GM12801 (cell line): Measurements from ENCODE around the gene SDK2.

Source experiments
- CTCF ChIP-seq: IDR thresholded peaks from one replicate; pipeline ENCODE4 v1.5.1; 2011; ENCODE audit warnings: control low read depth; ENCODE audit not compliant: insufficient read length; ENCODE audit errors: extremely low read depth

The SDK2 gene

GRCh38 chr17:73644145-73645049, at the start of gene SDK2:
SDK2 (minus strand) TSS chr17:73644445; CDS start chr17:73644088, 357 bp downstream.
- no peak for TF ChIP-seq CTCF

GRCh38 chr17:73693071-73693470, 48.8 kb upstream of the SDK2 start:
- TF ChIP-seq CTCF = no peak

GRCh38 chr17:73691321-73691766, 47.1 kb upstream of the SDK2 start:
- TF ChIP-seq CTCF = no peak

GRCh38 chr17:73690676-73691075, 46.4 kb upstream of the SDK2 start:
- no peak for TF ChIP-seq CTCF

- no peak for TF ChIP-seq CTCF
Measured at GRCh38 chr17:73689596-73690275, 45.5 kb upstream of the SDK2 start.

- TF ChIP-seq CTCF = no peak
Measured at GRCh38 chr17:73686961-73687360, 42.7 kb upstream of the SDK2 start.

GRCh38 chr17:73686126-73686525, 41.9 kb upstream of the SDK2 start:
- TF ChIP-seq CTCF = no peak
